ENCODE results near the gene HMOX2. TPM values are rescaled to one million over a fixed set of nuclear protein-coding genes. Genes with fewer than 3 reads are reported as not detected.

The HMOX2 gene
- total and polyA plus RNA-seq, 2 of the 13 experiments (the other 11 are each of a cell fraction or from before 2014, with no cell fraction given), result 60.3 to 70.4 TPM

GRCh38 chr16:4538350-4539235 lies 62.4 kb downstream of the HMOX2 start, which contains the start of gene CDIP1 (continued):
- no peak; the same call in 1 of the 2 replicates for TF ChIP-seq AKAP8 (CRISPR knock-in tag; IDR thresholded peaks at IDR 0.05)
- TF ChIP-seq ADNP (CRISPR knock-in tag; IDR thresholded peaks at IDR 0.05), result 0 out of 2 replicates have a peak, but pooled peaks have one; percentile 19
- TF ChIP-seq ZNF253 (CRISPR knock-in tag; IDR thresholded peaks at IDR 0.05; ENCODE audit: borderline replicate concordance), result peak; percentile 99
- 0 out of 2 replicates have a peak, but pooled peaks have one; percentile 52 for TF ChIP-seq ZNF577 (CRISPR knock-in tag; IDR thresholded peaks at IDR 0.05; ENCODE audit: borderline replicate concordance, low read depth)
- peak; percentile 96 for TF ChIP-seq ZFP36L2 (CRISPR knock-in tag; IDR thresholded peaks at IDR 0.05)
- TF ChIP-seq HNRNPK (IDR thresholded peaks at IDR 0.05; ENCODE audit: low read depth, low read length, poor library complexity, severe bottlenecking), result no peak
- peak; percentile 99 for TF ChIP-seq ZFP37 (CRISPR knock-in tag; IDR thresholded peaks at IDR 0.05; ENCODE audit: borderline replicate concordance)
- TF ChIP-seq NFYC (CRISPR knock-in tag; IDR thresholded peaks at IDR 0.05), result peak; percentile 62
- TF ChIP-seq, protein P1, sequence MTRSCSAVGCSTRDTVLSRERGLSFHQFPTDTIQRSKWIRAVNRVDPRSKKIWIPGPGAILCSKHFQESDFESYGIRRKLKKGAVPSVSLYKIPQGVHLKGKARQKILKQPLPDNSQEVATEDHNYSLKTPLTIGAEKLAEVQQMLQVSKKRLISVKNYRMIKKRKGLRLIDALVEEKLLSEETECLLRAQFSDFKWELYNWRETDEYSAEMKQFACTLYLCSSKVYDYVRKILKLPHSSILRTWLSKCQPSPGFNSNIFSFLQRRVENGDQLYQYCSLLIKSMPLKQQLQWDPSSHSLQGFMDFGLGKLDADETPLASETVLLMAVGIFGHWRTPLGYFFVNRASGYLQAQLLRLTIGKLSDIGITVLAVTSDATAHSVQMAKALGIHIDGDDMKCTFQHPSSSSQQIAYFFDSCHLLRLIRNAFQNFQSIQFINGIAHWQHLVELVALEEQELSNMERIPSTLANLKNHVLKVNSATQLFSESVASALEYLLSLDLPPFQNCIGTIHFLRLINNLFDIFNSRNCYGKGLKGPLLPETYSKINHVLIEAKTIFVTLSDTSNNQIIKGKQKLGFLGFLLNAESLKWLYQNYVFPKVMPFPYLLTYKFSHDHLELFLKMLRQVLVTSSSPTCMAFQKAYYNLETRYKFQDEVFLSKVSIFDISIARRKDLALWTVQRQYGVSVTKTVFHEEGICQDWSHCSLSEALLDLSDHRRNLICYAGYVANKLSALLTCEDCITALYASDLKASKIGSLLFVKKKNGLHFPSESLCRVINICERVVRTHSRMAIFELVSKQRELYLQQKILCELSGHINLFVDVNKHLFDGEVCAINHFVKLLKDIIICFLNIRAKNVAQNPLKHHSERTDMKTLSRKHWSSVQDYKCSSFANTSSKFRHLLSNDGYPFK (CRISPR knock-in tag; IDR thresholded peaks at IDR 0.05; ENCODE audit: borderline replicate concordance), result peak; percentile 94
- TF ChIP-seq ZNF20 (CRISPR knock-in tag; IDR thresholded peaks at IDR 0.05), result peak; percentile 93
- TF ChIP-seq REL (CRISPR knock-in tag; conservative IDR thresholded peaks at IDR 0.05), result peak; percentile 98
- TF ChIP-seq, protein P2, sequence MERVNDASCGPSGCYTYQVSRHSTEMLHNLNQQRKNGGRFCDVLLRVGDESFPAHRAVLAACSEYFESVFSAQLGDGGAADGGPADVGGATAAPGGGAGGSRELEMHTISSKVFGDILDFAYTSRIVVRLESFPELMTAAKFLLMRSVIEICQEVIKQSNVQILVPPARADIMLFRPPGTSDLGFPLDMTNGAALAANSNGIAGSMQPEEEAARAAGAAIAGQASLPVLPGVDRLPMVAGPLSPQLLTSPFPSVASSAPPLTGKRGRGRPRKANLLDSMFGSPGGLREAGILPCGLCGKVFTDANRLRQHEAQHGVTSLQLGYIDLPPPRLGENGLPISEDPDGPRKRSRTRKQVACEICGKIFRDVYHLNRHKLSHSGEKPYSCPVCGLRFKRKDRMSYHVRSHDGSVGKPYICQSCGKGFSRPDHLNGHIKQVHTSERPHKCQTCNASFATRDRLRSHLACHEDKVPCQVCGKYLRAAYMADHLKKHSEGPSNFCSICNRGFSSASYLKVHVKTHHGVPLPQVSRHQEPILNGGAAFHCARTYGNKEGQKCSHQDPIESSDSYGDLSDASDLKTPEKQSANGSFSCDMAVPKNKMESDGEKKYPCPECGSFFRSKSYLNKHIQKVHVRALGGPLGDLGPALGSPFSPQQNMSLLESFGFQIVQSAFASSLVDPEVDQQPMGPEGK (CRISPR knock-in tag; IDR thresholded peaks at IDR 0.05), result peak; percentile 96
- TF ChIP-seq, protein P3, sequence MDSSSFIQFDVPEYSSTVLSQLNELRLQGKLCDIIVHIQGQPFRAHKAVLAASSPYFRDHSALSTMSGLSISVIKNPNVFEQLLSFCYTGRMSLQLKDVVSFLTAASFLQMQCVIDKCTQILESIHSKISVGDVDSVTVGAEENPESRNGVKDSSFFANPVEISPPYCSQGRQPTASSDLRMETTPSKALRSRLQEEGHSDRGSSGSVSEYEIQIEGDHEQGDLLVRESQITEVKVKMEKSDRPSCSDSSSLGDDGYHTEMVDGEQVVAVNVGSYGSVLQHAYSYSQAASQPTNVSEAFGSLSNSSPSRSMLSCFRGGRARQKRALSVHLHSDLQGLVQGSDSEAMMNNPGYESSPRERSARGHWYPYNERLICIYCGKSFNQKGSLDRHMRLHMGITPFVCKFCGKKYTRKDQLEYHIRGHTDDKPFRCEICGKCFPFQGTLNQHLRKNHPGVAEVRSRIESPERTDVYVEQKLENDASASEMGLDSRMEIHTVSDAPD (CRISPR knock-in tag; IDR thresholded peaks at IDR 0.05), result peak; percentile 98
- TF ChIP-seq ZNF17 (CRISPR knock-in tag; IDR thresholded peaks at IDR 0.05), result peak; percentile 98
- peak; percentile 56 for TF ChIP-seq ZNF703 (CRISPR knock-in tag; IDR thresholded peaks at IDR 0.05; ENCODE audit: borderline replicate concordance)
- no peak for TF ChIP-seq FOXA1 (IDR thresholded peaks at IDR 0.05)
- TF ChIP-seq FOXA1 (CRISPR knock-in tag; IDR thresholded peaks at IDR 0.05), result peak; percentile 79
- peak; percentile 95; the same call in 1 of the 2 replicates for TF ChIP-seq DNMT1 (CRISPR knock-in tag; IDR thresholded peaks at IDR 0.05)
- TF ChIP-seq RCOR2 (CRISPR knock-in tag; IDR thresholded peaks at IDR 0.05), result peak; percentile 74
- TF ChIP-seq ZNF460 (CRISPR knock-in tag; IDR thresholded peaks at IDR 0.05; ENCODE audit: borderline replicate concordance), result no peak; the same call in 1 of the 2 replicates
- peak; percentile 96 for TF ChIP-seq HOXD1 (CRISPR knock-in tag; IDR thresholded peaks at IDR 0.05)
- TF ChIP-seq, protein P4, sequence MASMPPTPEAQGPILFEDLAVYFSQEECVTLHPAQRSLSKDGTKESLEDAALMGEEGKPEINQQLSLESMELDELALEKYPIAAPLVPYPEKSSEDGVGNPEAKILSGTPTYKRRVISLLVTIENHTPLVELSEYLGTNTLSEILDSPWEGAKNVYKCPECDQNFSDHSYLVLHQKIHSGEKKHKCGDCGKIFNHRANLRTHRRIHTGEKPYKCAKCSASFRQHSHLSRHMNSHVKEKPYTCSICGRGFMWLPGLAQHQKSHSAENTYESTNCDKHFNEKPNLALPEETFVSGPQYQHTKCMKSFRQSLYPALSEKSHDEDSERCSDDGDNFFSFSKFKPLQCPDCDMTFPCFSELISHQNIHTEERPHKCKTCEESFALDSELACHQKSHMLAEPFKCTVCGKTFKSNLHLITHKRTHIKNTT (CRISPR knock-in tag; IDR thresholded peaks at IDR 0.05), result no peak
